Measurements from ENCODE around the gene HDAC8. TPM values are rescaled to one million over a fixed set of nuclear protein-coding genes. Genes with fewer than 3 reads are reported as not detected.

HDAC8 gene
- total and polyA plus RNA-seq, 4 experiments from 2014 or later: 15.2 to 23.0 (median 17.0) TPM

DNA sequence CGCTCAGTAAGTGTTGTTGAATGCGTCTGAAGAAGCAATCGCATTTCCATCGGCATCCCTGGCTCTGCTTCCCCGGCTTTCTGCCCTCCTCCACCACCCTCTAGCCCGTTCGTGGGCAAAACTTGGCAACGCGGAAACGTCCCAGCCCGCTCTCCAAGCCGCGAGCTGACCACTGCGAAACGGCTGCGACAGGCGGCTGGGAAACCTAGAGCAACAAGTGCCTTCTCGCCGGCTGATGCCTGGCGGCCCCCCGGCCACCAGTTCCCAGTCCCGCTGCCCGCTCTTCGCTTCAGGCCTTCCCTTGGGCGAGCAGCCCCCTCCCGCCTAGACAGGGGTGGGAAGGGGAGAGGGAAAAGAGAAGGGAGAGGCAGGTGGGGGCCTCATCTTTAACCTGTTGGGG is 267.8 kb downstream of the HDAC8 start:
- Mint-ChIP-seq H3K9me3 (peaks cover 0 to 1% (median 0%) of the 10 kb centered on the region in 8 donors), H3K27me3 (peaks cover 39 to 51% of the 10 kb centered on the region in 2 donors)

DNA sequence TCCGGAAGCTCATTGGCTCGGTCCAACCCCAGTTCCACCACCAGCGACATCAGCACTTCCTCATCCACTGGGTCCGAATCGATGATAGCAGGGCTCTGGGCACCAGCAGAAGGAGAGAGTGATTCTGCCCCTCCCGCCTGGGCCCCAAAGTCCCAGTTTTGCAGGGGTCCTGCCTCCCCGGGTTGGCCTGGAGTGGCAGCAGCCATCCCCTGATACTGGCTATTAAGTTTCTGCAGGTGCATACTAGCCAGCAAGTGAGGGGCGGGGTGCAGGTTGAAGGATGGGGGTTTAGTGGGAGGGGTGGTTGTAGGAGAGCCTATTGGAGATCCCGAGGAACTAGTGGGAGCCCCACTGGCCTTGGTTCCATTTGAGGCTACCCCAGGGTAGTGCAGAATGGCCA is 270.9 kb downstream of the HDAC8 start:
- no peaks in the 10 kb centered on the region for H3K4me1 ChIP-seq (ENCODE audit: insufficient read depth, low read length)
- peaks cover 31 to 39% of the 10 kb centered on the region in 2 donors for H3K27me3 Mint-ChIP-seq
- no peaks in the 10 kb centered on the region for H3K9me3 Mint-ChIP-seq
- POLR2A ChIA-PET (ENCODE audit: partially characterized antibody): no interaction called here
- H3K36me3 Mint-ChIP-seq: peaks cover under 1 to 4% of the 10 kb centered on the region in 2 donors
- H3K36me3 ChIP-seq (ENCODE audit: insufficient read depth, low read length): no peaks in the 10 kb centered on the region
- DNase-seq: no peak
- H3K4me3 ChIP-seq (ENCODE audit: low read length in 2 of 2): no peak overlapping the region
- CTCF ChIA-PET (ENCODE audit: partially characterized antibody): no interaction called here
- no peaks in the 10 kb centered on the region for H3K9me3 ChIP-seq (ENCODE audit: control insufficient read depth in 1 of 2, low read length in 2 of 2)
- no peak overlapping the region for H3K27ac ChIP-seq (ENCODE audit: low read depth, low read length)
- H3K4me1 Mint-ChIP-seq: peaks cover 5 to 16% (median 6%) of the 10 kb centered on the region in 4 donors
- H3K4me3 Mint-ChIP-seq: no peak overlapping the region
- H3K27me3 ChIP-seq (ENCODE audit: insufficient read depth, low read length): no peaks in the 10 kb centered on the region
- H3K27ac Mint-ChIP-seq: no peak overlapping the region
- intact Hi-C loops (cut with micrococcal nuclease): no loop called here

More for the DNA sequence above, 267.8 kb downstream of the HDAC8 start:
- Histone ChIP-seq H3K4me3 (ENCODE audit: low read length in 2 of 2) (no peak overlapping the region), H3K27ac (ENCODE audit: low read depth, low read length) (no peak overlapping the region), H3K9me3 (ENCODE audit: control insufficient read depth in 1 of 2, low read length in 2 of 2) (no peaks in the 10 kb centered on the region), H3K4me1 (ENCODE audit: insufficient read depth, low read length) (peaks cover 24% of the 10 kb centered on the region), H3K36me3 (ENCODE audit: insufficient read depth, low read length) (no peaks in the 10 kb centered on the region), H3K27me3 (ENCODE audit: insufficient read depth, low read length) (peaks cover 5% of the 10 kb centered on the region)
- peak overlapping the region; percentile 65 to 84 (median 76) for H3K4me3 Mint-ChIP-seq
- DNase-seq: no peak
- peaks cover 3 to 4% of the 10 kb centered on the region in 2 donors for H3K36me3 Mint-ChIP-seq
- H3K27ac Mint-ChIP-seq: no peak overlapping the region
- intact Hi-C loops (cut with micrococcal nuclease): no loop called here
- H3K4me1 Mint-ChIP-seq: peaks cover 16 to 41% (median 24%) of the 10 kb centered on the region in 4 donors
- ChIA-PET CTCF (ENCODE audit: partially characterized antibody) (no interaction called here), POLR2A (ENCODE audit: partially characterized antibody) (no interaction called here)

DNA sequence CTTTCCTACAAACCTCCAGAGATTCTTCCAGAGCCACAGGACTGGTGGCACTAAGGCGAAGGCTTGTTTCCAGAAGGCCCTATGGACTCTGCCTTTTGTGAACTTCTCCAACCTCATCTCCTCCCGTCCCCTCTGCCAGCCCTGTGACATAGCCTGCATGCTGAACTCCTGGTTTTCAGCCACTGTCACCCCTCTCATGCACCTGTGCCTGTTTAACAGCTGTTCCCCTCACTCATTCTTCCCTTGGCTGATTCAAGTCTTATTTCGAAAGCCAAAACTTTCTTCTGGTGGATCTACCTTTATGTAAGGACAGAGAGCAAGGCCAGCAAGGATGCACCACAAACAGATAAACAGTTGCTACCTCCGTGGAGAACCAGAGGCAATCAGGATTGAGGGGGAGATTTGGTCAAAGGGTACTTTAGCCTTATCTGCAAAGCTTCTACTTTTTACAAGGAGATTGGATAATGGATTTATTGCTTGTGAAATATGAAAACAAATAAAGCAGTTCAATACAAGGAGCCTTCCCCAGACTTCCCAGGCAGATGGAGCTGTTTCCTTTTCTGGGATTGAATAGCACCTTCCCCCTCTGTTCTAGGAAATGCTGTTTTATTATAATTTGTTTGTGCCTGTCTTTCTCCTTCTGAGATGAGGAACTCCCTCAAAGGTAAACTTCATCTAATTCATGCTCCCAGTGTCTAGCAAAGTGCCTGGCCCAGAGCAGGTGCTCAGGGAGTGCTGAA is 272.6 kb downstream of the HDAC8 start:
- no peak overlapping the region for H3K4me3 Mint-ChIP-seq
- no peaks in the 10 kb centered on the region for H3K27me3 ChIP-seq (ENCODE audit: insufficient read depth, low read length)
- intact Hi-C loops (cut with micrococcal nuclease): no loop called here
- H3K4me1 ChIP-seq (ENCODE audit: insufficient read depth, low read length): no peaks in the 10 kb centered on the region
- CTCF ChIA-PET (ENCODE audit: partially characterized antibody): interaction anchor here (0.9 kb wide), 1 partner anchor 9 kb away, joined by 3 read pairs; no protein-coding TSS in a partner anchor
- H3K4me3 ChIP-seq (ENCODE audit: low read length in 2 of 2): no peak overlapping the region
- H3K36me3 Mint-ChIP-seq: peaks cover 0 to 4% of the 10 kb centered on the region in 2 donors
- POLR2A ChIA-PET (ENCODE audit: partially characterized antibody): interaction anchor here (1.0 kb wide), 1 partner anchor 23 kb away, joined by 3 read pairs; no protein-coding TSS in a partner anchor
- H3K27me3 Mint-ChIP-seq: peaks cover 30 to 36% of the 10 kb centered on the region in 2 donors
- no peaks in the 10 kb centered on the region for H3K36me3 ChIP-seq (ENCODE audit: insufficient read depth, low read length)
- H3K27ac Mint-ChIP-seq: no peak overlapping the region
- no peak overlapping the region for H3K27ac ChIP-seq (ENCODE audit: low read depth, low read length)
- H3K9me3 Mint-ChIP-seq: no peaks in the 10 kb centered on the region
- peaks cover 4 to 9% (median 6%) of the 10 kb centered on the region in 4 donors for H3K4me1 Mint-ChIP-seq
- DNase-seq: no peak
- no peaks in the 10 kb centered on the region for H3K9me3 ChIP-seq (ENCODE audit: control insufficient read depth in 1 of 2, low read length in 2 of 2)

DNA sequence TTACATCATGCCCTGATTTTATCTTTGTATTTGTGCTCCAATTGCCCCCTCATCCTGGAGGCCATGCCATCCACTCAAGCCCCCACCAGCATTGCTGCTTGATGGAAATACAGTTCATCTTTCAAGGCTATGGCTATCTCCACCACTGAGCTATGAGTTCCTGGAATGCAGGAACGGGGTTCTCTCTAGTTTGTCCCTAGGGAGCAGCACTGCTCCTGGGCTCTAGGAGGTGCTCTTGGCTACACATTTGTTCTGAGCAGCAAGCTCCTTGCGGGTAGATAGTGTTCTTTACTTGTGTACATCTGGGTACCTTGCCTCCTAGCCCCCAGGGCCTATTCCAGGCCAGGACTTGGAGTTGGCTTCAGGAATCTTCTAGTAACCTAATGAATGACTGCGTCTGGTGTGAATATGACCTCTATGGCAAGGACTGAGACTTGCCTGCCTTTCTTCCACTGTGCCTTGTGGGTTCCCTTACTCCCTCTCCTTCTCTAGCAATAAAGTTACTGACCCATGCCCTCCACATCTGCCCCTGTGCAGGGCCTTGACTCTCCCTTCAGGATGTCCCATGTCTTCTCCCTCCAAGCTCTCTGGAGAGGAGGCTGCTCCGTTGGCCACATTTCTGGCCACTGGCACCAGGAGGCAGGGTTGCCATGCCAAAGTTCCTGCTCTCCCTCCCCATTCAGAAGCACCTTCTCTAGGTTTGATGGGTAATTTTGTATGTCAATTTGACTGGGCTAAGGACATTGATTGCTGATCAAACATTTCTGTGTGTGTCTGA is 274.5 kb downstream of the HDAC8 start:
- no peaks in the 10 kb centered on the region for H3K4me1 ChIP-seq (ENCODE audit: insufficient read depth, low read length)
- no peak overlapping the region for H3K27ac ChIP-seq (ENCODE audit: low read depth, low read length)
- ChIA-PET POLR2A (ENCODE audit: partially characterized antibody) (interaction anchor here (1.8 kb wide), 1 partner anchor 21 kb away, joined by 7 read pairs; the partner anchor contains the start of gene RPS4X), CTCF (ENCODE audit: partially characterized antibody) (interaction anchor here (1.1 kb wide), 1 partner anchor 21 kb away, joined by 3 read pairs; the partner anchor contains the start of gene RPS4X)
- Mint-ChIP-seq H3K4me1 (no peaks in the 10 kb centered on the region), H3K27ac (peak overlapping the region in 1 of 7 donors; percentile 9), H3K27me3 (peaks cover 22 to 31% of the 10 kb centered on the region in 2 donors), H3K36me3 (peaks cover 0 to 4% of the 10 kb centered on the region in 2 donors), H3K9me3 (peaks cover 0 to under 1% (median 0%) of the 10 kb centered on the region in 8 donors), H3K4me3 (no peak overlapping the region)
- no peaks in the 10 kb centered on the region for H3K36me3 ChIP-seq (ENCODE audit: insufficient read depth, low read length)
- H3K4me3 ChIP-seq (ENCODE audit: low read length in 2 of 2): no peak overlapping the region
- no peaks in the 10 kb centered on the region for H3K27me3 ChIP-seq (ENCODE audit: insufficient read depth, low read length)
- intact Hi-C loops (cut with micrococcal nuclease): no loop called here
- DNase-seq: no peak
- no peaks in the 10 kb centered on the region for H3K9me3 ChIP-seq (ENCODE audit: control insufficient read depth in 1 of 2, low read length in 2 of 2)

DNA sequence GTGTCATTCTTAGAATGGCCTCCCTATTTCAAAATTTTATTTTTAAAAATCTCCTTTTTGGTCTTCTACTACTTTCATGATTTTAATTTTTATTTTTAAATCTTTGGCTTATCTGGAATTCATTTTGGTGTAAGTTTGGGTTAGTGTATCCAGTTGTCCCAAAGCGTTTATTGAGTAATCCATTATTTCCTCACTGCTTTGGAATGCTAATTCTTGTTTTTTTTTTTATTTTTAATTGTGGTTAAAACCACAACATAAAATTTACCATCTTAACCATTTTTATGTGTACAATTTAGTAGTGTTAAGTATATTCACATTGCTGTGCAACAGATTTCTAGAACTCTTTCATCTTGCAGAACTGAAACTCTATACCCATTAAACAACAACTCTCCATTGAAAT is 275.7 kb downstream of the HDAC8 start:
- ChIA-PET CTCF (ENCODE audit: partially characterized antibody) (no interaction called here), POLR2A (ENCODE audit: partially characterized antibody) (no interaction called here)
- no peak overlapping the region for H3K4me3 Mint-ChIP-seq
- Histone ChIP-seq H3K27me3 (ENCODE audit: insufficient read depth, low read length) (no peaks in the 10 kb centered on the region), H3K4me3 (ENCODE audit: low read length in 2 of 2) (no peak overlapping the region), H3K36me3 (ENCODE audit: insufficient read depth, low read length) (no peaks in the 10 kb centered on the region), H3K4me1 (ENCODE audit: insufficient read depth, low read length) (no peaks in the 10 kb centered on the region), H3K9me3 (ENCODE audit: control insufficient read depth in 1 of 2, low read length in 2 of 2) (no peaks in the 10 kb centered on the region), H3K27ac (ENCODE audit: low read depth, low read length) (no peak overlapping the region)
- no peak for DNase-seq
- no peak overlapping the region for H3K27ac Mint-ChIP-seq
- no peaks in the 10 kb centered on the region for H3K4me1 Mint-ChIP-seq
- intact Hi-C loops (cut with micrococcal nuclease): no loop called here
- peaks cover 17 to 21% of the 10 kb centered on the region in 2 donors for H3K27me3 Mint-ChIP-seq
- peaks cover 0 to 2% (median 0%) of the 10 kb centered on the region in 8 donors for H3K9me3 Mint-ChIP-seq
- H3K36me3 Mint-ChIP-seq: no peaks in the 10 kb centered on the region

DNA sequence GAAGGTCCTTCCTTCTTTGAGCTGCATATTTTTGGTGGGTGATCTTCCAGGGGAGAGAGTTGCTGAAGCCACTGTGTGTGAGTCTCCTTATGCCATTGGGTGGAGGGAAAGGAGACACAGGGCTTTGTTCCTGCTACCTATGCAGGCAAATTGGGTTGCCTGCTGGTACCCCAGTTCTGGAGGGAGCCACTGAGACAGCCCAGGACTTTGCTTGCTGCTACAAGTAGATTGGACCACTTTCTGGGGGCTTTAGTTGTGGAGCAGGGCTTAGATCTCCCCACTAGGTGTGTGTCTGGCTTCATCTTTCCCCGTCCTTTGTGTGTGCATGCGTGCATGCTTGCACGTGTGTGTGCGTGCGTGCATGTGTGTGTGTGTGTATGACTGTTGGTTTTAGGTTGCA is 276.9 kb downstream of the HDAC8 start:
- intact Hi-C loops (cut with micrococcal nuclease): no loop called here
- H3K27me3 ChIP-seq (ENCODE audit: insufficient read depth, low read length): no peaks in the 10 kb centered on the region
- no peaks in the 10 kb centered on the region for H3K36me3 ChIP-seq (ENCODE audit: insufficient read depth, low read length)
- no peak overlapping the region for H3K4me3 ChIP-seq (ENCODE audit: low read length in 2 of 2)
- no peaks in the 10 kb centered on the region for H3K9me3 ChIP-seq (ENCODE audit: control insufficient read depth in 1 of 2, low read length in 2 of 2)
- Mint-ChIP-seq H3K27ac (no peak overlapping the region), H3K4me3 (no peak overlapping the region), H3K4me1 (no peaks in the 10 kb centered on the region), H3K9me3 (peaks cover 0 to 2% (median 0%) of the 10 kb centered on the region in 8 donors), H3K36me3 (no peaks in the 10 kb centered on the region), H3K27me3 (peaks cover 14 to 21% of the 10 kb centered on the region in 2 donors)
- no peaks in the 10 kb centered on the region for H3K4me1 ChIP-seq (ENCODE audit: insufficient read depth, low read length)
- H3K27ac ChIP-seq (ENCODE audit: low read depth, low read length): no peak overlapping the region
- ChIA-PET POLR2A (ENCODE audit: partially characterized antibody) (no interaction called here), CTCF (ENCODE audit: partially characterized antibody) (no interaction called here)
- DNase-seq: no peak

DNA sequence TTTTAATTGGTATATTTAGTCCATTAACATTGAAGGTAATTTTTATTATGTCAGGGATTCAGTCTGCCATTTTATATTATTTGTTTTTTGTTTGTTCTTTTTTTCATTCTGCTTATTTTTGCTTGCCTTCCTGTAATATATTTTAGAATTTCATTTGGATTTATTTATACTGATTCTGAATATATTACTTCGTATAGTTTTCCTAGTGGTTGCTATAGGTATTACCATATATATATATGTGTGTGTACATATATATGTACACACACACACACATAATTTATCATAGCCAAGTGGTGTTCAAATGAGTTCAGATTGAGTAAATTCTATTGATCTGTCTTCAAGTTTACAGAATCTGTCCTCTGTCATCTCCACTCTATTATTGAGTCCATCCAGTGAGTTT is 278.1 kb downstream of the HDAC8 start:
- CTCF ChIA-PET (ENCODE audit: partially characterized antibody): interaction anchor here (0.7 kb wide), 1 partner anchor 17 kb away, joined by 4 read pairs; no protein-coding TSS in a partner anchor
- POLR2A ChIA-PET (ENCODE audit: partially characterized antibody): interaction anchor here (3.0 kb wide), 1 partner anchor 18 kb away, joined by 6 read pairs; the partner anchor contains the start of gene RPS4X
- Histone ChIP-seq H3K36me3 (ENCODE audit: insufficient read depth, low read length) (no peaks in the 10 kb centered on the region), H3K4me1 (ENCODE audit: insufficient read depth, low read length) (no peaks in the 10 kb centered on the region), H3K9me3 (ENCODE audit: control insufficient read depth in 1 of 2, low read length in 2 of 2) (no peaks in the 10 kb centered on the region), H3K27ac (ENCODE audit: low read depth, low read length) (no peak overlapping the region), H3K4me3 (ENCODE audit: low read length in 2 of 2) (no peak overlapping the region), H3K27me3 (ENCODE audit: insufficient read depth, low read length) (no peaks in the 10 kb centered on the region)
- Mint-ChIP-seq H3K27ac (no peak overlapping the region), H3K36me3 (no peaks in the 10 kb centered on the region), H3K9me3 (peaks cover 0 to 4% (median 1%) of the 10 kb centered on the region in 8 donors), H3K4me3 (no peak overlapping the region), H3K27me3 (peaks cover 12 to 14% of the 10 kb centered on the region in 2 donors), H3K4me1 (no peaks in the 10 kb centered on the region)
- intact Hi-C loops (cut with micrococcal nuclease): no loop called here
- DNase-seq: no peak

Data from CD4-positive, alpha-beta memory T cell (primary cell).